ENCODE measurements around the gene ZMYM1.
"Not testable (repeated sequence)": the region's sequence is repeated elsewhere in the genome, so short reads cannot be mapped to it uniquely, and the experiment has no call there.

ZMYM1 gene

GRCh38 chr1:35079003-35079930 lies at the start of gene ZMYM1:
Gene ZMYM1, plus strand, starts transcription at chr1:35079385. Its CDS starts 14,603 bp downstream, at chr1:35093988.
- DNase-seq, result peak; percentile 91 to 92

- no peak for DNase-seq
Measured at GRCh38 chr1:35029761-35030160, 49.4 kb upstream of the ZMYM1 start.

GRCh38 chr1:35030338-35030737 lies 48.8 kb upstream of the ZMYM1 start:
- no peak for DNase-seq

- peak; percentile 65 to 69 for DNase-seq
Measured at GRCh38 chr1:35030756-35031446, 48.3 kb upstream of the ZMYM1 start.

GRCh38 chr1:35032384-35032739 lies 46.8 kb upstream of the ZMYM1 start:
- no peak for DNase-seq

- DNase-seq, result no peak
Measured at GRCh38 chr1:35033346-35033745, 45.8 kb upstream of the ZMYM1 start.

GRCh38 chr1:35036621-35037020 lies 42.6 kb upstream of the ZMYM1 start:
- no peak for DNase-seq

- no peak for DNase-seq
Measured at GRCh38 chr1:35037206-35037605, 42.0 kb upstream of the ZMYM1 start.

GRCh38 chr1:35038723-35039122 lies 40.5 kb upstream of the ZMYM1 start:
- no peak for DNase-seq

GRCh38 chr1:35043498-35043897 lies 35.7 kb upstream of the ZMYM1 start:
- no peak for DNase-seq

- DNase-seq, result no peak
Measured at GRCh38 chr1:35044431-35044830, 34.8 kb upstream of the ZMYM1 start.

GRCh38 chr1:35046730-35047129 lies 32.5 kb upstream of the ZMYM1 start:
- no peak for DNase-seq

- DNase-seq, result no peak
Measured at GRCh38 chr1:35047188-35047858, 31.9 kb upstream of the ZMYM1 start.

- no peak for DNase-seq
Measured at GRCh38 chr1:35049116-35049515, 30.1 kb upstream of the ZMYM1 start.

- no peak for DNase-seq
Measured at GRCh38 chr1:35053433-35053832, 25.8 kb upstream of the ZMYM1 start.

- DNase-seq, result not testable (repeated sequence)
Measured at GRCh38 chr1:35054282-35054681, 24.9 kb upstream of the ZMYM1 start.

GRCh38 chr1:35058321-35058720 lies 20.9 kb upstream of the ZMYM1 start:
- not testable (repeated sequence) for DNase-seq

GRCh38 chr1:35058988-35059387 lies 20.2 kb upstream of the ZMYM1 start:
- no peak for DNase-seq

GRCh38 chr1:35062518-35063196 lies 16.5 kb upstream of the ZMYM1 start:
- no peak for DNase-seq

GRCh38 chr1:35064265-35064664 lies 14.9 kb upstream of the ZMYM1 start:
- no peak for DNase-seq

GRCh38 chr1:35069746-35070145 lies 9.4 kb upstream of the ZMYM1 start:
- DNase-seq, result no peak

- DNase-seq, result no peak
Measured at GRCh38 chr1:35073265-35073811, 5.8 kb upstream of the ZMYM1 start.

GRCh38 chr1:35076426-35076825 lies 2.8 kb upstream of the ZMYM1 start:
- not testable (repeated sequence) for DNase-seq

Data from activated T-cell treated with anti-CD3 and anti-CD28 coated beads, Interleukin-2, amount 50 U/mL, for 48 hours (primary cell).